HEK293 (cell line): ENCODE results near the gene CCDC8.

ENCODE experiments used
- CTCF ChIA-PET: fragments of 350-600 bp; formaldehyde crosslinking; extraction: SDS; loops from one replicate; lab custom pipeline; 2021; ENCODE audit warnings: antibody characterized with exemption; lab: Yijun Ruan, JAX
- POLR2A ChIA-PET: fragments of 300-600 bp; formaldehyde crosslinking; extraction: SDS; loops from one replicate; lab custom pipeline; 2020; ENCODE audit warnings: antibody characterized with exemption, inconsistent platforms; lab: Yijun Ruan, JAX
- H3K27ac ChIP-seq: fragments of 200-500 bp; sonication (Bioruptor generic); 2 replicates; pipeline ENCODE4 v1.5.1; 2014; ENCODE audit warnings: low read depth, low read length, control low read depth, inconsistent platforms; ENCODE audit errors: extremely low read depth
- H3K36me3 ChIP-seq, 2 experiments: fragments of 200-500 bp in 1 of 2; sonication (Bioruptor generic) in 1 of 2; 1 replicate in 1 of 2; 2 replicates in 1 of 2; pipeline ENCODE4 v1.5.1; 2014 to 2017; ENCODE audit warnings: inconsistent platforms in 2 of 2, low read length in 2 of 2; ENCODE audit not compliant: control insufficient read depth in 2 of 2, insufficient read depth in 1 of 2
- H3K4me1 ChIP-seq: fragments of 200-500 bp; sonication (Bioruptor generic); 2 replicates; pipeline ENCODE4 v1.5.1; 2014; ENCODE audit warnings: mild to moderate bottlenecking, low read length, inconsistent platforms; ENCODE audit not compliant: control insufficient read depth, insufficient read depth
- H3K4me3 ChIP-seq: 2 replicates; pipeline ENCODE4 v1.5.1; 2011; ENCODE audit warnings: low read depth, mild to moderate bottlenecking, control low read depth, low read length, moderate library complexity
- H3K9me3 ChIP-seq: fragments of 200-500 bp; sonication (Bioruptor generic); 2 replicates; pipeline ENCODE4 v1.5.1; 2014; ENCODE audit warnings: low read depth, low read length, inconsistent platforms; ENCODE audit not compliant: control insufficient read depth, insufficient read depth
- BCL11B ChIP-seq: fragments of 450-650 bp; formaldehyde crosslinking; IDR thresholded peaks from 2 replicates; pipeline ENCODE4 v1.5.1; 2016; ENCODE audit warnings: low read depth, missing biosample characterization, missing genetic modification characterization
- GFI1B ChIP-seq: fragments of 450-650 bp; formaldehyde crosslinking; IDR thresholded peaks from 2 replicates; pipeline ENCODE4 v1.5.1; 2016; ENCODE audit warnings: missing biosample characterization, missing genetic modification characterization
- MEIS1 ChIP-seq: sonication (generic); formaldehyde crosslinking; IDR thresholded peaks from 2 replicates; pipeline ENCODE4 v1.8.1; 2022; ENCODE audit warnings: missing genetic modification reagents, mild to moderate bottlenecking, borderline replicate concordance
- MZF1 ChIP-seq: fragments of 450-650 bp; formaldehyde crosslinking; IDR thresholded peaks from 2 replicates; pipeline ENCODE4 v1.5.1; 2017; ENCODE audit warnings: missing biosample characterization, missing genetic modification characterization, borderline replicate concordance
- SALL2 ChIP-seq: fragments of 450-650 bp; formaldehyde crosslinking; IDR thresholded peaks from 2 replicates; pipeline ENCODE4 v1.5.0; 2017; ENCODE audit warnings: missing biosample characterization, mild to moderate bottlenecking, missing genetic modification characterization, borderline replicate concordance
- SETDB1 ChIP-seq: IDR thresholded peaks from one replicate; pipeline ENCODE4 v1.6.1; 2017; ENCODE audit warnings: mild to moderate bottlenecking, low read length, moderate library complexity, mixed read lengths; ENCODE audit not compliant: insufficient read length
- ZBTB10 ChIP-seq: fragments of 450-650 bp; formaldehyde crosslinking; IDR thresholded peaks from 2 replicates; pipeline ENCODE4 v1.5.1; 2016; ENCODE audit warnings: missing biosample characterization, missing genetic modification characterization
- ZBTB11 ChIP-seq: fragments of 450-650 bp; formaldehyde crosslinking; conservative IDR thresholded peaks from 2 replicates; pipeline ENCODE4 v1.5.1; 2016; ENCODE audit warnings: low read depth, missing biosample characterization, missing genetic modification characterization
- ZFP3 ChIP-seq: fragments of 450-650 bp; formaldehyde crosslinking; IDR thresholded peaks from 2 replicates; pipeline ENCODE4 v1.5.1; 2016; ENCODE audit warnings: low read depth, missing biosample characterization, missing genetic modification characterization
- ZNF24 ChIP-seq: fragments of 450-650 bp; formaldehyde crosslinking; IDR thresholded peaks from 2 replicates; pipeline ENCODE4 v1.5.1; 2016; ENCODE audit warnings: missing biosample characterization, missing genetic modification characterization
- ZNF248 ChIP-seq: fragments of 450-650 bp; formaldehyde crosslinking; IDR thresholded peaks from 2 replicates; pipeline ENCODE4 v1.5.1; 2017; ENCODE audit warnings: missing biosample characterization, missing genetic modification characterization
- ZNF266 ChIP-seq: fragments of 450-650 bp; formaldehyde crosslinking; IDR thresholded peaks from 2 replicates; pipeline ENCODE4 v1.5.1; 2016; ENCODE audit warnings: missing biosample characterization, missing genetic modification characterization, low read depth
- ZNF280D ChIP-seq: fragments of 450-650 bp; formaldehyde crosslinking; IDR thresholded peaks from 2 replicates; pipeline ENCODE4 v1.5.1; 2016; ENCODE audit warnings: missing biosample characterization, missing genetic modification characterization
- ZNF311 ChIP-seq: fragments of 450-650 bp; formaldehyde crosslinking; IDR thresholded peaks from 2 replicates; pipeline ENCODE4 v1.5.1; 2017; ENCODE audit warnings: missing biosample characterization, missing genetic modification characterization, borderline replicate concordance
- ZNF391 ChIP-seq: fragments of 450-650 bp; formaldehyde crosslinking; IDR thresholded peaks from 2 replicates; pipeline ENCODE4 v1.5.1; 2016; ENCODE audit warnings: low read depth, missing biosample characterization, missing genetic modification characterization, borderline replicate concordance
- ZNF449 ChIP-seq: fragments of 450-650 bp; formaldehyde crosslinking; IDR thresholded peaks from 2 replicates; pipeline ENCODE4 v1.5.1; 2017; ENCODE audit warnings: missing biosample characterization, mild to moderate bottlenecking, missing genetic modification characterization, moderate library complexity
- ZNF473 ChIP-seq: fragments of 450-650 bp; formaldehyde crosslinking; IDR thresholded peaks from 2 replicates; pipeline ENCODE4 v1.5.1; 2017; ENCODE audit warnings: missing biosample characterization, missing genetic modification characterization
- ZNF529 ChIP-seq: fragments of 450-650 bp; formaldehyde crosslinking; IDR thresholded peaks from 2 replicates; pipeline ENCODE4 v1.5.1; 2017; ENCODE audit warnings: missing genetic modification characterization, missing biosample characterization; ENCODE audit not compliant: insufficient replicate concordance
- ZNF658 ChIP-seq: fragments of 450-650 bp; formaldehyde crosslinking; IDR thresholded peaks from 2 replicates; pipeline ENCODE4; 2016; ENCODE audit warnings: missing biosample characterization, missing genetic modification characterization
- ZNF664 ChIP-seq: fragments of 450-650 bp; formaldehyde crosslinking; IDR thresholded peaks from 2 replicates; pipeline ENCODE4 v1.5.1; 2016; ENCODE audit warnings: missing biosample characterization, missing genetic modification characterization
- ZNF768 ChIP-seq: fragments of 450-650 bp; formaldehyde crosslinking; IDR thresholded peaks from 2 replicates; pipeline ENCODE4 v1.5.1; 2018; ENCODE audit warnings: missing biosample characterization, mild to moderate bottlenecking, missing genetic modification characterization
- ZNF830 ChIP-seq: fragments of 450-650 bp; IDR thresholded peaks from 2 replicates; pipeline ENCODE4 v1.5.0; 2018; ENCODE audit warnings: missing biosample characterization, missing genetic modification characterization, low read depth, mild to moderate bottlenecking, moderate library complexity

CCDC8 gene

GRCh38 chr19:46387713-46388130 is 25.6 kb downstream of the CCDC8 start:
- Histone ChIP-seq H3K27ac (no peak overlapping the region), H3K4me1 (no peaks in the 10 kb centered on the region), H3K4me3 (no peak overlapping the region), H3K36me3 (peaks cover 46 to 91% of the 10 kb centered on the region in 2 experiments), H3K9me3 (no peaks in the 10 kb centered on the region)
- POLR2A ChIA-PET = no interaction called here
- TF ChIP-seq ZNF473 (tag by site-specific recombination) = no peak
- no peak for TF ChIP-seq SALL2 (tag by site-specific recombination)
- TF ChIP-seq ZFP3 (tag by site-specific recombination) = no peak
- no peak for TF ChIP-seq ZNF391 (tag by site-specific recombination)
- no peak for TF ChIP-seq ZNF280D (tag by site-specific recombination)
- TF ChIP-seq MZF1 = no peak
- no peak for TF ChIP-seq ZNF311 (tag by site-specific recombination)
- CTCF ChIA-PET = no interaction called here

- peaks cover 52 to 94% of the 10 kb centered on the region in 2 experiments for H3K36me3 ChIP-seq
- ChIA-PET CTCF (interaction anchor here (0.7 to 4.6 kb wide), 3 partner anchors 9 to 142 kb away, joined by 3 to 26 read pairs (median 3); no protein-coding TSS in a partner anchor), POLR2A (no interaction called here)
Observed at GRCh38 chr19:46386996-46387712, 26.2 kb downstream of the CCDC8 start.

More at GRCh38 chr19:46386996-46387712, 26.2 kb downstream of the CCDC8 start:
- no peak for TF ChIP-seq SETDB1
- TF ChIP-seq ZNF768 (tag by site-specific recombination) = no peak
- TF ChIP-seq ZNF529 (tag by site-specific recombination) = no peak
- TF ChIP-seq GFI1B = no peak
- TF ChIP-seq ZBTB11 = no peak
- no peak for TF ChIP-seq MEIS1
- no peak for TF ChIP-seq ZNF266
- no peak for TF ChIP-seq ZNF658
- TF ChIP-seq ZBTB10 = no peak
- TF ChIP-seq ZNF248 (tag by site-specific recombination) = no peak
- no peak for TF ChIP-seq ZNF830 (tag by site-specific recombination)
- TF ChIP-seq ZNF664 (tag by site-specific recombination) = no peak
- no peak for TF ChIP-seq ZNF24 (tag by site-specific recombination)
- no peak for TF ChIP-seq BCL11B (tag by site-specific recombination)
- TF ChIP-seq ZNF449 = no peak
- Histone ChIP-seq H3K4me3 (no peak overlapping the region), H3K4me1 (no peaks in the 10 kb centered on the region), H3K27ac (no peak overlapping the region), H3K9me3 (no peaks in the 10 kb centered on the region)
